HepG2 (cell line): ENCODE measurements around the gene MECR. TPM values are rescaled to one million over a fixed set of nuclear protein-coding genes. Genes with fewer than 3 reads are reported as not detected.

Source experiments
- HMG20B ChIP-seq: conservative IDR thresholded peaks from 2 replicates; pipeline ENCODE4 v1.6.1; 2016; ENCODE audit warnings: missing genetic modification reagents, missing compliant biosample characterization
- HNRNPK ChIP-seq: fragments of 200-400 bp; formaldehyde crosslinking; IDR thresholded peaks from 2 replicates; pipeline ENCODE4 v1.6.1; 2018; ENCODE audit warnings: low read length, low read depth, moderate library complexity, mild to moderate bottlenecking; ENCODE audit not compliant: poor library complexity, severe bottlenecking
- IRX3 ChIP-seq: sonication (generic); formaldehyde crosslinking; IDR thresholded peaks from 2 replicates; pipeline ENCODE4 v1.8.1; 2023; ENCODE audit warnings: mild to moderate bottlenecking, low read depth, missing genetic modification reagents, borderline replicate concordance
- MTA3 ChIP-seq: sonication (generic); formaldehyde crosslinking; IDR thresholded peaks from 2 replicates; pipeline ENCODE4 v1.4.0; 2020; ENCODE audit warnings: missing genetic modification reagents
- RELA ChIP-seq: sonication (generic); formaldehyde crosslinking; IDR thresholded peaks from 2 replicates; pipeline ENCODE4 v1.4.0; 2020; ENCODE audit warnings: missing genetic modification reagents
- ZFX ChIP-seq: sonication (generic); formaldehyde crosslinking; IDR thresholded peaks from 2 replicates; pipeline ENCODE4 v1.4.0; 2020; ENCODE audit warnings: mild to moderate bottlenecking, low read depth, missing genetic modification reagents, moderate library complexity
- ZNF235 ChIP-seq: sonication (generic); formaldehyde crosslinking; IDR thresholded peaks from 2 replicates; pipeline ENCODE4 v1.8.1; 2023; ENCODE audit warnings: mild to moderate bottlenecking, missing genetic modification reagents, borderline replicate concordance
- ZNF282 ChIP-seq: fragments of 450-650 bp; IDR thresholded peaks from 2 replicates; pipeline ENCODE4 v1.6.1; 2018; ENCODE audit not compliant: partially characterized antibody
- ZNF724P ChIP-seq: sonication (generic); formaldehyde crosslinking; IDR thresholded peaks from 2 replicates; pipeline ENCODE4 v1.8.0; 2022; ENCODE audit warnings: missing genetic modification reagents, borderline replicate concordance
- ZNF816 ChIP-seq: sonication (generic); formaldehyde crosslinking; IDR thresholded peaks from 2 replicates; pipeline ENCODE4 v1.8.0; 2022; ENCODE audit warnings: missing genetic modification reagents, mild to moderate bottlenecking, borderline replicate concordance
- ZNF878 ChIP-seq: sonication (generic); formaldehyde crosslinking; IDR thresholded peaks from 2 replicates; pipeline ENCODE4 v1.8.1; 2023; ENCODE audit warnings: mild to moderate bottlenecking, missing genetic modification reagents, moderate library complexity
- ZNF883 ChIP-seq: sonication (generic); formaldehyde crosslinking; IDR thresholded peaks from 2 replicates; pipeline ENCODE4 v1.5.1; 2020; ENCODE audit warnings: mild to moderate bottlenecking, missing genetic modification reagents; ENCODE audit errors: not compliant biosample characterization
- polyA plus RNA-seq, 8 experiments: library from polyadenylated mRNA; depleted of rRNA in 3 of 8; stranded (reverse) in 7 of 8; unstranded in 1 of 8; fragments of >200 nt; fragmentation: Illumina TruSeq in 4 of 8; extraction: Trizol in 4 of 8; gene quantifications; 2 replicates each; pipeline versions ENCODE4 v1.2.1 to v1.2.3, GENCODE V29; 2011 to 2016; ENCODE audit warnings: low read depth in 4 of 8, missing spikeins in 1 of 8, mixed read lengths in 1 of 8; ENCODE audit not compliant: insufficient read depth in 1 of 8
- total RNA-seq, 5 experiments: library from RNA; depleted of rRNA; stranded (reverse); fragments of >200 nt; fragmentation: Illumina TruSeq; extraction: Trizol; gene quantifications; 2 replicates each; pipeline ENCODE4 v1.2.3, GENCODE V29; 2016; ENCODE audit warnings: low read depth in 1 of 5
- TF ChIP-seq, protein P1 (sequence below): sonication (generic); formaldehyde crosslinking; IDR thresholded peaks from 2 replicates; pipeline ENCODE4 v1.4.0; 2020; ENCODE audit warnings: mild to moderate bottlenecking, missing genetic modification reagents
- TF ChIP-seq, protein P2 (sequence below): sonication (generic); formaldehyde crosslinking; conservative IDR thresholded peaks from 2 replicates; pipeline ENCODE4 v1.4.0; 2020; ENCODE audit warnings: missing genetic modification reagents
- TF ChIP-seq, protein P3 (sequence below): IDR thresholded peaks from 2 replicates; pipeline ENCODE4 v1.6.1; 2018; ENCODE audit warnings: missing genetic modification reagents, mild to moderate bottlenecking, missing compliant biosample characterization

MECR gene
- total and polyA plus RNA-seq, 2 of the 13 experiments (the other 11 are each of a cell fraction or from before 2014, with no cell fraction given) = 18.8 to 24.9 TPM

DNA sequence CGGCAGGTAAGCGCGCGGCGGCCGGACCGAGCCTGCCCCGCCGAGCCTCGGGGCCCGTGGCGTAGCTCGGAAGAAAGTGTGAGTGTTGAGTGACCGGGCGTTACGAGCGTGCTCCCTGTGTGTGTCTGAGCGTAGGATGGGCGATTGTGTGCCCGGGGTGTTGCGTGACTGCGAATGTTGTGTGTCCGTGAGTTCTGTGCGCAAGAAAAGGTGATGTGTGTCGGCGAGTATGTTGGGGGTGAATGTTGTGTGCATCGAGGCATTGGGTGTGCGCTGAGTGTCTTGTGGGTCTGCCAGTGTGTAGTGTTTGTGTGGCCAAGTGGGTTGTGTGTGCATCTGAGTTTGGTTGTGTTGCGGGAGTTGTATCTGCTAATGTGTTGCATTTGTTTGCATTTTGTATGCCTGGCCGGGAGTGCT, 6.0 kb upstream of the MECR start (continued):
- TF ChIP-seq ZNF724P (CRISPR knock-in tag) (0 out of 2 replicates have a peak, but pooled peaks have one; percentile 24), IRX3 (0 out of 2 replicates have a peak, but pooled peaks have one; percentile 61), ZNF235 (no peak), ZNF878 (CRISPR knock-in tag) (no peak), RELA (no peak), ZNF282 (no peak), ZFX (CRISPR knock-in tag) (no peak), HMG20B (CRISPR knock-in tag) (no peak), ZNF883 (no peak), HNRNPK (no peak), MTA3 (no peak), ZNF816 (CRISPR knock-in tag) (no peak)
- TF ChIP-seq, protein P1, sequence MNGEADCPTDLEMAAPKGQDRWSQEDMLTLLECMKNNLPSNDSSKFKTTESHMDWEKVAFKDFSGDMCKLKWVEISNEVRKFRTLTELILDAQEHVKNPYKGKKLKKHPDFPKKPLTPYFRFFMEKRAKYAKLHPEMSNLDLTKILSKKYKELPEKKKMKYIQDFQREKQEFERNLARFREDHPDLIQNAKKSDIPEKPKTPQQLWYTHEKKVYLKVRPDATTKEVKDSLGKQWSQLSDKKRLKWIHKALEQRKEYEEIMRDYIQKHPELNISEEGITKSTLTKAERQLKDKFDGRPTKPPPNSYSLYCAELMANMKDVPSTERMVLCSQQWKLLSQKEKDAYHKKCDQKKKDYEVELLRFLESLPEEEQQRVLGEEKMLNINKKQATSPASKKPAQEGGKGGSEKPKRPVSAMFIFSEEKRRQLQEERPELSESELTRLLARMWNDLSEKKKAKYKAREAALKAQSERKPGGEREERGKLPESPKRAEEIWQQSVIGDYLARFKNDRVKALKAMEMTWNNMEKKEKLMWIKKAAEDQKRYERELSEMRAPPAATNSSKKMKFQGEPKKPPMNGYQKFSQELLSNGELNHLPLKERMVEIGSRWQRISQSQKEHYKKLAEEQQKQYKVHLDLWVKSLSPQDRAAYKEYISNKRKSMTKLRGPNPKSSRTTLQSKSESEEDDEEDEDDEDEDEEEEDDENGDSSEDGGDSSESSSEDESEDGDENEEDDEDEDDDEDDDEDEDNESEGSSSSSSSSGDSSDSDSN (CRISPR knock-in tag) = peak; percentile 73; the same call in 1 of the 2 replicates
- TF ChIP-seq, protein P2, sequence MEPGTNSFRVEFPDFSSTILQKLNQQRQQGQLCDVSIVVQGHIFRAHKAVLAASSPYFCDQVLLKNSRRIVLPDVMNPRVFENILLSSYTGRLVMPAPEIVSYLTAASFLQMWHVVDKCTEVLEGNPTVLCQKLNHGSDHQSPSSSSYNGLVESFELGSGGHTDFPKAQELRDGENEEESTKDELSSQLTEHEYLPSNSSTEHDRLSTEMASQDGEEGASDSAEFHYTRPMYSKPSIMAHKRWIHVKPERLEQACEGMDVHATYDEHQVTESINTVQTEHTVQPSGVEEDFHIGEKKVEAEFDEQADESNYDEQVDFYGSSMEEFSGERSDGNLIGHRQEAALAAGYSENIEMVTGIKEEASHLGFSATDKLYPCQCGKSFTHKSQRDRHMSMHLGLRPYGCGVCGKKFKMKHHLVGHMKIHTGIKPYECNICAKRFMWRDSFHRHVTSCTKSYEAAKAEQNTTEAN (CRISPR knock-in tag) = 0 out of 2 replicates have a peak, but pooled peaks have one; percentile 4
- TF ChIP-seq, protein P3, sequence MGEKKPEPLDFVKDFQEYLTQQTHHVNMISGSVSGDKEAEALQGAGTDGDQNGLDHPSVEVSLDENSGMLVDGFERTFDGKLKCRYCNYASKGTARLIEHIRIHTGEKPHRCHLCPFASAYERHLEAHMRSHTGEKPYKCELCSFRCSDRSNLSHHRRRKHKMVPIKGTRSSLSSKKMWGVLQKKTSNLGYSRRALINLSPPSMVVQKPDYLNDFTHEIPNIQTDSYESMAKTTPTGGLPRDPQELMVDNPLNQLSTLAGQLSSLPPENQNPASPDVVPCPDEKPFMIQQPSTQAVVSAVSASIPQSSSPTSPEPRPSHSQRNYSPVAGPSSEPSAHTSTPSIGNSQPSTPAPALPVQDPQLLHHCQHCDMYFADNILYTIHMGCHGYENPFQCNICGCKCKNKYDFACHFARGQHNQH (CRISPR knock-in tag) = 0 out of 2 replicates have a peak, but pooled peaks have one; percentile 12
